HepG2 (cell line): ENCODE data around the gene LRP1B. TPM values are rescaled to one million over a fixed set of nuclear protein-coding genes. Genes with fewer than 3 reads are reported as not detected.
A peak's percentile ranks its signal among the peaks of the same experiment; 100 is the strongest.

Experiments
- ATAC-seq: fragments of 200-7000 bp; cut with Tn5 transposase; 3 replicates; pipeline ENCODE4 v1.9.1; 2020; ENCODE audit warnings: mild to moderate bottlenecking, moderate library complexity
- BruUV-seq: library from RNA; stranded (reverse); fragments of 400-500 nt; replicated peaks from 2 replicates; lab custom pipeline; 2021; lab: Mats Ljungman, UMichigan
- CTCF ChIA-PET: fragments of 300-600 bp; formaldehyde crosslinking; extraction: SDS; loops from one replicate; lab custom pipeline; 2021; ENCODE audit warnings: low total read pairs, inconsistent platforms, low intra/inter-chr PET ratio; lab: Yijun Ruan, JAX
- POLR2A ChIA-PET: fragments of 350-600 bp; sonication (Branson Sonifier 250); formaldehyde crosslinking; loops from one replicate; lab custom pipeline; 2020; ENCODE audit warnings: antibody characterized with exemption, inconsistent platforms; lab: Yijun Ruan, JAX
- DNase-seq: peaks from one replicate; pipeline ENCODE4 v3.0.0-alpha.2; 2015; ENCODE audit warnings: low spot score
- FAIRE-seq: peaks from 3 replicates; lab custom pipeline; 2011; peaks lifted over from hg19 to GRCh38; lab: Jason Lieb, UNC
- H2AFZ ChIP-seq: one replicate; pipeline ENCODE4 v1.6.1; 2011; ENCODE audit warnings: low read length, inconsistent platforms
- H3K27ac ChIP-seq: fragments of 300-600 bp; 3 replicates; pipeline ENCODE4 v1.8.0; 2011; ENCODE audit warnings: mixed run types, mild to moderate bottlenecking, mixed read lengths, low read length, inconsistent platforms; ENCODE audit not compliant: insufficient read depth; ENCODE audit errors: extremely low read length
- H3K27me3 ChIP-seq, 2 experiments: fragments of 200-600 bp in 1 of 2; 2 replicates in 1 of 2; 3 replicates in 1 of 2; pipeline versions ENCODE4 v1.6.0 to v1.8.0; 2011; ENCODE audit warnings: low read length in 2 of 2, mild to moderate bottlenecking in 2 of 2, moderate library complexity in 2 of 2, inconsistent platforms in 1 of 2; ENCODE audit not compliant: insufficient read depth in 2 of 2, control insufficient read depth in 1 of 2
- H3K36me3 ChIP-seq, 2 experiments: fragments of 200-600 bp in 1 of 2; replicated peaks in 1 of 2; 2 replicates in 1 of 2; 3 replicates in 1 of 2; pipeline versions ENCODE4 v1.5.1 to v1.8.0; 2011; ENCODE audit warnings: low read length in 2 of 2, inconsistent platforms in 1 of 2; ENCODE audit not compliant: insufficient read depth in 2 of 2, control insufficient read depth in 1 of 2
- H3K4me1 ChIP-seq: 2 replicates; pipeline ENCODE4 v1.5.1; 2012; ENCODE audit warnings: low read length, inconsistent platforms; ENCODE audit not compliant: insufficient read depth
- H3K4me2 ChIP-seq: 2 replicates; pipeline ENCODE4 v1.6.0; 2011; ENCODE audit warnings: low read depth, low read length, inconsistent platforms
- H3K4me3 ChIP-seq, 3 experiments: fragments of 200-600 bp in 1 of 3; sonication (generic), shearing (Covaris generic) in 1 of 3; replicated peaks in 1 of 3; 2 replicates each; pipeline ENCODE4 v1.5.1; 2011 to 2016; ENCODE audit warnings: low read length in 3 of 3, inconsistent platforms in 2 of 3, low read depth in 2 of 3, mild to moderate bottlenecking in 2 of 3, control low read depth in 1 of 3, mixed read lengths in 1 of 3; ENCODE audit not compliant: insufficient read depth in 1 of 3
- H3K79me2 ChIP-seq: one replicate; pipeline ENCODE4 v1.6.1; 2011; ENCODE audit warnings: low read length, inconsistent platforms; ENCODE audit not compliant: insufficient read depth
- H3K9ac ChIP-seq: 2 replicates; pipeline ENCODE4 v1.6.0; 2011; ENCODE audit warnings: mild to moderate bottlenecking, low read depth, low read length, inconsistent platforms; ENCODE audit not compliant: insufficient read depth
- H3K9me3 ChIP-seq: 2 replicates; pipeline ENCODE4 v1.5.1; 2012; ENCODE audit warnings: mild to moderate bottlenecking, low read length
- H4K20me1 ChIP-seq: 2 replicates; pipeline ENCODE4 v1.6.0; 2011; ENCODE audit warnings: inconsistent platforms, mild to moderate bottlenecking, low read length, moderate library complexity; ENCODE audit not compliant: insufficient read depth
- ATF7 ChIP-seq, 2 experiments: fragments of 450-650 bp in 1 of 2; sonication (generic) in 1 of 2; formaldehyde crosslinking in 1 of 2; IDR thresholded peaks; 2 replicates each; pipeline versions ENCODE4 v1.4.0 to v1.6.1; 2016 to 2020; ENCODE audit warnings: antibody characterized with exemption in 1 of 2, mild to moderate bottlenecking in 1 of 2, missing genetic modification reagents in 1 of 2
- CEBPB ChIP-seq: IDR thresholded peaks from 2 replicates; pipeline ENCODE4 v1.6.1; 2011; ENCODE audit warnings: low read depth, low read length, improper control_type of control experiment, borderline replicate concordance
- CENPX ChIP-seq: sonication (generic); formaldehyde crosslinking; IDR thresholded peaks from 2 replicates; pipeline ENCODE4 v1.9.0; 2021; ENCODE audit warnings: mild to moderate bottlenecking, missing genetic modification reagents, moderate library complexity
- CREB1 ChIP-seq, 2 experiments: fragments of 450-650 bp in 1 of 2; IDR thresholded peaks; 2 replicates each; pipeline ENCODE4 v1.6.1; 2016 to 2017; ENCODE audit warnings: control low read depth in 1 of 2, mild to moderate bottlenecking in 1 of 2, missing compliant biosample characterization in 1 of 2, missing genetic modification characterization in 1 of 2
- GATA4 ChIP-seq: sonication (generic); IDR thresholded peaks from 2 replicates; pipeline ENCODE4 v1.6.1; 2016; ENCODE audit warnings: antibody characterized with exemption, low read depth, borderline replicate concordance
- GTF3A ChIP-seq: sonication (generic); formaldehyde crosslinking; conservative IDR thresholded peaks from 2 replicates; pipeline ENCODE4 v1.4.0; 2020; ENCODE audit warnings: mild to moderate bottlenecking, missing genetic modification reagents
- HNF4G ChIP-seq, 2 experiments: sonication (generic) in 1 of 2; formaldehyde crosslinking in 1 of 2; IDR thresholded peaks; 2 replicates each; pipeline versions ENCODE4 v1.4.0 to v1.6.1; 2011 to 2020; ENCODE audit warnings: borderline replicate concordance in 2 of 2, low read depth in 2 of 2, mild to moderate bottlenecking in 2 of 2, low read length in 1 of 2, missing genetic modification reagents in 1 of 2, moderate library complexity in 1 of 2
- HOXA9 ChIP-seq: sonication (generic); formaldehyde crosslinking; IDR thresholded peaks from 2 replicates; pipeline ENCODE4 v1.8.1; 2022; ENCODE audit warnings: missing genetic modification reagents, mild to moderate bottlenecking, moderate library complexity, borderline replicate concordance
- HOXD1 ChIP-seq: sonication (generic); formaldehyde crosslinking; IDR thresholded peaks from 2 replicates; pipeline ENCODE4 v1.5.0; 2020; ENCODE audit warnings: missing genetic modification reagents
- NR3C1 ChIP-seq: sonication (generic); formaldehyde crosslinking; IDR thresholded peaks from 2 replicates; pipeline ENCODE4 v1.4.0; 2020; ENCODE audit warnings: missing genetic modification reagents
- SALL1 ChIP-seq: sonication (generic); formaldehyde crosslinking; IDR thresholded peaks from 2 replicates; pipeline ENCODE4 v1.8.0; 2022; ENCODE audit warnings: mild to moderate bottlenecking, missing genetic modification reagents
- TCF7L2 ChIP-seq: IDR thresholded peaks from 2 replicates; pipeline ENCODE4 v1.6.1; 2011; ENCODE audit warnings: mild to moderate bottlenecking, low read depth, low read length, moderate library complexity
- TERF1 ChIP-seq: sonication (generic); formaldehyde crosslinking; IDR thresholded peaks from 2 replicates; pipeline ENCODE4 v1.8.0; 2022; ENCODE audit warnings: mild to moderate bottlenecking, missing genetic modification reagents, moderate library complexity
- ZNF563 ChIP-seq: sonication (generic); formaldehyde crosslinking; IDR thresholded peaks from 2 replicates; pipeline ENCODE4 v1.8.0; 2022; ENCODE audit warnings: mild to moderate bottlenecking, moderate library complexity, missing genetic modification reagents
- WGBS: methylation state at CpG from one replicate; pipeline ENCODE4 v1.1.6; 2017; ENCODE audit warnings: low lambda C conversion rate; 5-methylcytosine and 5-hydroxymethylcytosine counted together
- in situ Hi-C: cut with HindIII; loops from 2 replicates; pipeline ENCODE4 v1.10.0; 2017; ENCODE audit warnings: low pct_unique_long_range_greater_than_20kb; ENCODE audit not compliant: extremely low pct_ligation_motif_present
- intact Hi-C: fragments of 100-400 bp; cut with micrococcal nuclease; formaldehyde crosslinking; loops from one replicate; pipeline ENCODE4 v1.10.0; 2022; ENCODE audit not compliant: unreplicated experiment
- polyA plus RNA-seq, 8 experiments: library from polyadenylated mRNA; depleted of rRNA in 3 of 8; stranded (reverse) in 7 of 8; unstranded in 1 of 8; fragments of >200 nt; fragmentation: Illumina TruSeq in 4 of 8; extraction: Trizol in 4 of 8; gene quantifications; 2 replicates each; pipeline versions ENCODE4 v1.2.1 to v1.2.3, GENCODE V29; 2011 to 2016; ENCODE audit warnings: low read depth in 4 of 8, missing spikeins in 1 of 8, mixed read lengths in 1 of 8; ENCODE audit not compliant: insufficient read depth in 1 of 8
- total RNA-seq, 5 experiments: library from RNA; depleted of rRNA; stranded (reverse); fragments of >200 nt; fragmentation: Illumina TruSeq; extraction: Trizol; gene quantifications; 2 replicates each; pipeline ENCODE4 v1.2.3, GENCODE V29; 2016; ENCODE audit warnings: low read depth in 1 of 5
- TF ChIP-seq, protein P1 (sequence below): sonication (generic); formaldehyde crosslinking; IDR thresholded peaks from 2 replicates; pipeline ENCODE4 v1.4.0; 2020; ENCODE audit warnings: mild to moderate bottlenecking, missing genetic modification reagents

Gene LRP1B
- total and polyA plus RNA-seq, 2 of the 13 experiments (the other 11 are each of a cell fraction or from before 2014, with no cell fraction given) = 0.04 TPM; not detected in 1

- TF ChIP-seq CREB1 (IDR thresholded peaks at IDR 0.05) (peak; percentile 67), CREB1 (CRISPR knock-in tag; IDR thresholded peaks at IDR 0.05) (no peak), HOXD1 (CRISPR knock-in tag) (no peak), CENPX (no peak), ATF7 (IDR thresholded peaks at IDR 0.05) (peak; percentile 95), ATF7 (CRISPR knock-in tag; IDR thresholded peaks at IDR 0.05) (no peak), GATA4 (no peak), HNF4G (IDR thresholded peaks at IDR 0.05; ENCODE audit: borderline replicate concordance, low read depth, low read length) (no peak), HNF4G (CRISPR knock-in tag; IDR thresholded peaks at IDR 0.05; ENCODE audit: borderline replicate concordance, low read depth) (no peak), ZNF563 (CRISPR knock-in tag) (no peak), GTF3A (no peak), TCF7L2 (no peak), HOXA9 (CRISPR knock-in tag) (no peak), NR3C1 (no peak), TERF1 (CRISPR knock-in tag) (no peak), SALL1 (CRISPR knock-in tag) (no peak), CEBPB (no peak)
- TF ChIP-seq, protein P1, sequence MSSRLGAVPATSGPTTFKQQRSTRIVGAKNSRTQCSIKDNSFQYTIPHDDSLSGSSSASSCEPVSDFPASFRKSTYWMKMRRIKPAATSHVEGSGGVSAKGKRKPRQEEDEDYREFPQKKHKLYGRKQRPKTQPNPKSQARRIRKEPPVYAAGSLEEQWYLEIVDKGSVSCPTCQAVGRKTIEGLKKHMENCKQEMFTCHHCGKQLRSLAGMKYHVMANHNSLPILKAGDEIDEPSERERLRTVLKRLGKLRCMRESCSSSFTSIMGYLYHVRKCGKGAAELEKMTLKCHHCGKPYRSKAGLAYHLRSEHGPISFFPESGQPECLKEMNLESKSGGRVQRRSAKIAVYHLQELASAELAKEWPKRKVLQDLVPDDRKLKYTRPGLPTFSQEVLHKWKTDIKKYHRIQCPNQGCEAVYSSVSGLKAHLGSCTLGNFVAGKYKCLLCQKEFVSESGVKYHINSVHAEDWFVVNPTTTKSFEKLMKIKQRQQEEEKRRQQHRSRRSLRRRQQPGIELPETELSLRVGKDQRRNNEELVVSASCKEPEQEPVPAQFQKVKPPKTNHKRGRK (CRISPR knock-in tag) = no peak
- ATAC-seq (peak; percentile 88), FAIRE-seq (no peak)
Observed at GRCh38 chr2:140891614-140892212, 1239.1 kb downstream of the LRP1B start.

More at GRCh38 chr2:140891614-140892212, 1239.1 kb downstream of the LRP1B start:
- 0% methylated on average over 1 of the region's 1 CpG for WGBS
- Histone ChIP-seq H3K27me3 (no peaks in the 10 kb centered on the region), H3K9me3 (no peaks in the 10 kb centered on the region), H3K36me3 (no peaks in the 10 kb centered on the region), H3K9ac (no peak overlapping the region), H4K20me1 (no peaks in the 10 kb centered on the region), H3K27ac (no peak overlapping the region), H3K4me1 (no peaks in the 10 kb centered on the region), H3K79me2 (no peaks in the 10 kb centered on the region), H2AFZ (no peak overlapping the region), H3K4me2 (no peak overlapping the region), H3K4me3 (no peak overlapping the region)
- no TSS peak for BruUV-seq
- in situ Hi-C loops = no loop called here
- POLR2A ChIA-PET = no interaction called here
- CTCF ChIA-PET = no interaction called here
- DNase-seq = no peak
- intact Hi-C loops = no loop called here
